ENCODE measurements around the gene LSAMP. TPM values are rescaled to one million over a fixed set of nuclear protein-coding genes. Genes with fewer than 3 reads are reported as not detected.

The LSAMP gene
- total and polyA plus RNA-seq, 2 of the 8 experiments (the other 6 are each of a cell fraction or from before 2014, with no cell fraction given): 1.8 to 5.7 TPM

- no peak overlapping the region for H3K56ac ChIP-seq (replicated peaks; ENCODE audit: insufficient read length, low read depth, low read length)
- H3K14ac ChIP-seq (ENCODE audit: insufficient read length): no peak overlapping the region
- H2BK12ac ChIP-seq (ENCODE audit: low read depth, low read length): no peak overlapping the region
- no peak overlapping the region for H2BK15ac ChIP-seq (ENCODE audit: low read length)
- no peak overlapping the region for H2AK5ac ChIP-seq (ENCODE audit: low read depth, low read length)
- H4K8ac ChIP-seq (ENCODE audit: extremely low read depth, insufficient read depth, low read length): no peak overlapping the region
- no peaks in the 10 kb centered on the region for H4K20me1 ChIP-seq (replicated peaks in 1 of 2; ENCODE audit: control insufficient read depth in 1 of 2, insufficient read depth in 2 of 2, low read length in 2 of 2)
- no peaks in the 10 kb centered on the region for H3K79me1 ChIP-seq (ENCODE audit: low read depth, low read length)
- no peak overlapping the region for H4K91ac ChIP-seq (replicated peaks; ENCODE audit: insufficient read length, low read length)
- no peak overlapping the region for H3K4ac ChIP-seq (replicated peaks; ENCODE audit: insufficient read length, low read depth, low read length)
- no peaks in the 10 kb centered on the region for H3K79me2 ChIP-seq (ENCODE audit: control insufficient read depth in 1 of 2, insufficient read depth in 2 of 2, low read length in 2 of 2)
- no peak for TF ChIP-seq PHF8 (conservative IDR thresholded peaks at IDR 0.05; ENCODE audit: low read depth, low read length)
- no peak for TF ChIP-seq TEAD4 (IDR thresholded peaks at IDR 0.05; ENCODE audit: low read depth, low read length)
- FAIRE-seq: no peak
- no peak overlapping the region for H3K27ac ChIP-seq (ENCODE audit: low read depth, low read length)
- H4K5ac ChIP-seq (ENCODE audit: insufficient read length, low read depth, low read length): no peak overlapping the region
- no peaks in the 10 kb centered on the region for H3K27me3 ChIP-seq (replicated peaks in 1 of 4; ENCODE audit: control insufficient read depth in 3 of 4, extremely low read depth in 1 of 4, insufficient read depth in 3 of 4, low read length in 3 of 4)
- H3K9me3 ChIP-seq (ENCODE audit: insufficient read depth in 2 of 2, low read depth in 1 of 2, low read length in 1 of 2): no peaks in the 10 kb centered on the region
- no peak for DNase-seq (ENCODE audit: low read depth in 1 of 2, low spot score in 2 of 2)
- ChIA-PET POLR2A (ENCODE audit: partially characterized antibody) (no interaction called here), CTCF (ENCODE audit: partially characterized antibody) (interaction anchor here (0.9 kb wide), 1 partner anchor 29 kb away, joined by 3 read pairs; no protein-coding TSS in a partner anchor)
- no peaks in the 10 kb centered on the region for H3K36me3 ChIP-seq (ENCODE audit: control insufficient read depth in 2 of 4, insufficient read depth in 4 of 4, low read length in 3 of 4)
- 94% methylated on average over 2 of the region's 2 CpGs; no CpG with 5 or more reads in 1 of the 2 experiments for WGBS, 2 experiments (ENCODE audit: extremely low coverage in 1 of 2, insufficient coverage in 1 of 2, insufficient read length in 1 of 2, insufficient replicate concordance in 2 of 2, low coverage in 1 of 2, low lambda C conversion rate in 2 of 2, missing lambda C conversion rate in 1 of 2)
- H2BK5ac ChIP-seq (ENCODE audit: low read depth, low read length): no peak overlapping the region
- H2BK120ac ChIP-seq (replicated peaks; ENCODE audit: low read depth, low read length): no peak overlapping the region
- H3K23me2 ChIP-seq (ENCODE audit: low read depth, low read length): no peaks in the 10 kb centered on the region
- H3K4me3 ChIP-seq (ENCODE audit: extremely low read depth in 1 of 4, insufficient read depth in 2 of 4, low read depth in 3 of 4, low read length in 4 of 4): no peak overlapping the region
- H3K4me1 ChIP-seq (replicated peaks in 1 of 4; ENCODE audit: control insufficient read depth in 3 of 4, insufficient read depth in 4 of 4, low read length in 3 of 4): no peaks in the 10 kb centered on the region
- no peak overlapping the region for H3K4me2 ChIP-seq (ENCODE audit: insufficient read depth in 1 of 2, low read depth in 2 of 2, low read length in 2 of 2)
- no peak overlapping the region for H3K9ac ChIP-seq (replicated peaks in 1 of 4; ENCODE audit: extremely low read depth in 1 of 4, low read depth in 3 of 4, low read length in 3 of 4)
- no peak overlapping the region for H2AFZ ChIP-seq (ENCODE audit: low read length)
- no peak overlapping the region for H3K23ac ChIP-seq (ENCODE audit: insufficient read length)
- H3K18ac ChIP-seq (ENCODE audit: extremely low read depth, low read length): no peak overlapping the region
- no peak overlapping the region for H2BK20ac ChIP-seq (ENCODE audit: low read length)
Measured at GRCh38 chr3:116015931-116016330, 429.4 kb downstream of the LSAMP start.

Data from H1 (cell line).